Smooth muscle cell (in vitro differentiated cells): ENCODE measurements around the gene TMPRSS4. TPM values are rescaled to one million over a fixed set of nuclear protein-coding genes. Genes with fewer than 3 reads are reported as not detected.

Source experiments
- DNase-seq: peaks from one replicate; lab custom pipeline; 2025; ENCODE audit not compliant: unreplicated experiment; lab: John Stamatoyannopoulos, UW
- H2AFZ ChIP-seq: fragments of 200-600 bp; sonication (generic); 2 replicates; pipeline ENCODE4 v1.6.0; 2016; ENCODE audit warnings: antibody characterized with exemption, low read depth, mild to moderate bottlenecking
- H3F3A ChIP-seq: fragments of 200-600 bp; sonication (generic); 2 replicates; pipeline ENCODE4 v1.6.0; 2017; ENCODE audit warnings: antibody characterized with exemption, low read depth
- H3K27ac ChIP-seq: fragments of 200-600 bp; sonication (generic); 2 replicates; pipeline ENCODE4 v1.5.1; 2016; ENCODE audit warnings: low read depth, mild to moderate bottlenecking
- H3K27me3 ChIP-seq: fragments of 200-600 bp; sonication (generic); 2 replicates; pipeline ENCODE4 v1.6.1; 2016; ENCODE audit warnings: low read depth, mild to moderate bottlenecking
- H3K36me3 ChIP-seq: fragments of 200-600 bp; sonication (generic); 2 replicates; pipeline ENCODE4 v1.5.1; 2016; ENCODE audit warnings: low read depth
- H3K4me1 ChIP-seq: fragments of 200-600 bp; sonication (generic); 2 replicates; pipeline ENCODE4 v1.5.1; 2016; ENCODE audit warnings: low read depth
- H3K4me2 ChIP-seq: fragments of 200-600 bp; sonication (generic); 2 replicates; pipeline ENCODE4 v1.6.0; 2016; ENCODE audit warnings: mild to moderate bottlenecking
- H3K4me3 ChIP-seq: fragments of 200-600 bp; sonication (generic); 2 replicates; pipeline ENCODE4 v1.5.1; 2016; ENCODE audit warnings: mild to moderate bottlenecking
- H3K79me2 ChIP-seq: fragments of 200-600 bp; sonication (generic); 2 replicates; pipeline ENCODE4 v1.6.0; 2016; ENCODE audit warnings: low read depth, mild to moderate bottlenecking
- H3K9ac ChIP-seq: fragments of 200-600 bp; sonication (generic); 2 replicates; pipeline ENCODE4 v1.6.0; 2016; ENCODE audit warnings: low read depth
- H3K9me3 ChIP-seq: fragments of 200-600 bp; sonication (generic); replicated peaks from 2 replicates; pipeline ENCODE4 v1.5.1; 2016; ENCODE audit warnings: low read depth
- H4K20me1 ChIP-seq: fragments of 200-600 bp; sonication (generic); 2 replicates; pipeline ENCODE4 v1.6.0; 2016; ENCODE audit warnings: low read depth
- CTCF ChIP-seq: fragments of 200-600 bp; sonication (generic); IDR thresholded peaks from 2 replicates; pipeline ENCODE4 v1.5.1; 2017; ENCODE audit warnings: borderline replicate concordance, mild to moderate bottlenecking, antibody characterized with exemption; ENCODE audit not compliant: insufficient read depth, poor library complexity, severe bottlenecking
- WGBS: methylation state at CpG from one replicate; pipeline ENCODE4 v1.1.7; 2016; ENCODE audit warnings: low lambda C conversion rate; 5-methylcytosine and 5-hydroxymethylcytosine counted together
- polyA plus RNA-seq: library from polyadenylated mRNA; unstranded; fragments of >200 nt; fragmentation: Nextera tagmentation; extraction: Ambion mirVana; gene quantifications from 2 replicates; pipeline ENCODE4 v1.2.1, GENCODE V29; 2016
- total RNA-seq: library from RNA; depleted of rRNA; stranded (reverse); fragments of >200 nt; gene quantifications from 2 replicates; pipeline ENCODE4 v1.2.3, GENCODE V29; 2014

TMPRSS4 gene
- total and polyA plus RNA-seq, 2 experiments from 2014 or later = 7.4 TPM; not detected in 1

- no peak overlapping the region for H3K9ac ChIP-seq
Observed at GRCh38 chr11:118074091-118074685, 2.7 kb upstream of the TMPRSS4 start.

GRCh38 chr11:118074785-118075184, 2.1 kb upstream of the TMPRSS4 start:
- Histone ChIP-seq H3K79me2 (no peaks in the 10 kb centered on the region), H2AFZ (no peak overlapping the region), H3K9me3 (no peaks in the 10 kb centered on the region), H3K36me3 (no peaks in the 10 kb centered on the region), H4K20me1 (no peaks in the 10 kb centered on the region), H3F3A (no peaks in the 10 kb centered on the region), H3K9ac (no peak overlapping the region), H3K4me1 (no peaks in the 10 kb centered on the region), H3K4me3 (no peak overlapping the region), H3K4me2 (no peak overlapping the region), H3K27me3 (peaks cover 3% of the 10 kb centered on the region), H3K27ac (no peak overlapping the region)
- 59% methylated on average over 2 of the region's 2 CpGs for WGBS
- no peak for DNase-seq
- TF ChIP-seq CTCF = no peak

More at GRCh38 chr11:118074091-118074685, 2.7 kb upstream of the TMPRSS4 start:
- Histone ChIP-seq H3K27ac (no peak overlapping the region), H3K79me2 (no peaks in the 10 kb centered on the region), H3K27me3 (peaks cover 3% of the 10 kb centered on the region), H3K9me3 (no peaks in the 10 kb centered on the region), H3K4me3 (no peak overlapping the region), H2AFZ (no peak overlapping the region), H3K4me2 (no peak overlapping the region), H3K4me1 (no peaks in the 10 kb centered on the region), H3F3A (no peaks in the 10 kb centered on the region), H3K36me3 (no peaks in the 10 kb centered on the region), H4K20me1 (no peaks in the 10 kb centered on the region)
- whole genome bisulfite sequencing = 85% methylated on average over 11 of the region's 11 CpGs
- DNase-seq = no peak
- no peak for TF ChIP-seq CTCF

- H3K9ac ChIP-seq = no peak overlapping the region
- peaks cover 5% of the 10 kb centered on the region for H3K27me3 ChIP-seq
- TF ChIP-seq CTCF = no peak
- WGBS = 55% methylated on average over 5 of the region's 5 CpGs
- no peaks in the 10 kb centered on the region for H3F3A ChIP-seq
- H3K27ac ChIP-seq = no peak overlapping the region
- no peak overlapping the region for H3K4me3 ChIP-seq
- no peak for DNase-seq
- no peak overlapping the region for H3K4me2 ChIP-seq
- no peaks in the 10 kb centered on the region for H3K9me3 ChIP-seq
- no peaks in the 10 kb centered on the region for H3K36me3 ChIP-seq
- no peaks in the 10 kb centered on the region for H3K79me2 ChIP-seq
- no peak overlapping the region for H2AFZ ChIP-seq
- H4K20me1 ChIP-seq = no peaks in the 10 kb centered on the region
- H3K4me1 ChIP-seq = no peaks in the 10 kb centered on the region
Observed at GRCh38 chr11:118078911-118079411, 2.1 kb downstream of the TMPRSS4 start.

DNA sequence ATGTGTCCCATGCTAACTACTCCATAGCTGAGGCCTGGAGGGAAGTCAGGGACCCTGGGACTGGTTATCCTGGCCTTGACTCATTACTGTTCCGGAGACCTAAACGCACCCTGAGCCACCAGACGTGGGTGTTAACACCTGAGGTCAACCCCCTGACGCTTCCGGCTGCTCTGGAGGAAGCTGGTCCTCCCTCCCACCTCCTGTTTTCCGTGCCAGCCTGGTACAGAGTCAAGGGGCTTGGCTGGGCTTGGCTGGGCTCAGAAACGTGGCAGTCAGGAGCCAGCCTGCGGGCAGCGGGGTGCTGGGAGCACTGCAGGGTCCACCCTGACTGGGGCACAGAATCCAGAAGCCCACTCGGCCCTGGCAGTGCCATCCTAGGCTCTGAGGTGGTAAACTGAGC, 2.6 kb downstream of the TMPRSS4 start:
- Histone ChIP-seq H3F3A (peaks cover 3% of the 10 kb centered on the region), H2AFZ (no peak overlapping the region), H4K20me1 (no peaks in the 10 kb centered on the region), H3K79me2 (no peaks in the 10 kb centered on the region), H3K4me1 (no peaks in the 10 kb centered on the region), H3K27me3 (peaks cover 5% of the 10 kb centered on the region), H3K9ac (no peak overlapping the region), H3K27ac (no peak overlapping the region), H3K36me3 (no peaks in the 10 kb centered on the region), H3K4me3 (no peak overlapping the region), H3K4me2 (no peak overlapping the region), H3K9me3 (no peaks in the 10 kb centered on the region)
- no peak for DNase-seq
- WGBS = 67% methylated on average over 10 of the region's 10 CpGs
- TF ChIP-seq CTCF = no peak
